T-helper 2 cell (primary cell): Measurements from ENCODE around the gene FUZ.

Experiments
- DNase-seq, 5 experiments: peaks; one replicate each; pipeline versions ENCODE4 v3.0.0 to v3.0.0-alpha.2; 2012 to 2022

Gene FUZ

GRCh38 chr19:49851456-49852259 is 38.6 kb upstream of the FUZ start:
- peak in 1 of 5 experiments; percentile 23 for DNase-seq

- DNase-seq: peak; percentile 80 to 94 (median 82)
Measured at GRCh38 chr19:49850487-49851342, 37.6 kb upstream of the FUZ start, which contains the start of gene PTOV1. TSS of gene PTOV1 (plus strand) at chr19:49851159.

- no peak for DNase-seq
Measured at GRCh38 chr19:49850221-49850486, 37.1 kb upstream of the FUZ start.

GRCh38 chr19:49849433-49850220 is 36.5 kb upstream of the FUZ start:
- DNase-seq: no peak

- DNase-seq: peak in 1 of 5 experiments; percentile 40
Measured at GRCh38 chr19:49848938-49849337, 35.8 kb upstream of the FUZ start.

DNA sequence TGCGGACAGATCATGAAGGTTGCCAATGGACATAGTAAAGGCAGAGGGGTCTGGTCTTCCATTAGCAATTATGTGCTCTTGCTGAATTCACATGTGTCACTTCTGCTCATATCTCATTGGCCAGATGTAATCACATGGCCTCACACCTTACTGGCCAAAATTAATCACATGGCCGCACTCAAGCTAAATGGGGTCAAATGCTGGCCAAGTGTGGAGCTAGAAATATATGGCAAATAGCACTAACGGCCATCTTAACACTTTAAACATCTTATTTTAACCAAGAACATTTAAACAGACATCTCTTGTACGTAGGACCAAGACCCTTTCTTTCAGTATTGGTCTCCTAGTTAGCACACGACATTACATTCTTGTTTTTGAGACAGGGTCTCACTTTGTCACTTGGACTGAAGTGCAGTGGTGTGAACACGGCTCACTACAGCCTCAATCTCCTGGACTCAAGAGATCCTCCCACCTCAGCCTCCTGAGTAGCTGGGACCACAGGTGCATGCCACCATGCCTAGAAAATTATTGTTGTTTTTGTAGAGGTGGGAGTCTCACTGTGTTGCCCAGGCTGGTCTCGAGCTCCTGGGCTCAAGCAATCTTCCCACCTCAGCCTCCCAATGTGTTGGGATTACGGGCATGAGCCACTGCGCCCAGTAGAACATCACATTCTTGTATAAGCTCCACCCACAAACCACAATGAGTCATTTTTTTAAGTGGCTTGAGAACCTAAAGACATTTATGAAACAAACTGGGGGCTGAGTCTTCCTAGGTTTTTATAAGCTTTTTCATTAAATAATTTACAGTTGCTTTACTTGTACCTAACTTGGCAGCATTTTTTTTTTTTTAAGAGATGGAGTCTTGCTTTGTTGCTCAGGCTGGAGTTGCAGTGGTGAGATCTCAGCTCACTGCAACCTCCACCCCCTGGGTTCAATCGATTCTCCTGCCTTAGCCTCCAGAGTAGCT is 34.9 kb upstream of the FUZ start:
- peak in 1 of 5 experiments; percentile 71 for DNase-seq

GRCh38 chr19:49846408-49846807 is 33.3 kb upstream of the FUZ start:
- no peak for DNase-seq

DNA sequence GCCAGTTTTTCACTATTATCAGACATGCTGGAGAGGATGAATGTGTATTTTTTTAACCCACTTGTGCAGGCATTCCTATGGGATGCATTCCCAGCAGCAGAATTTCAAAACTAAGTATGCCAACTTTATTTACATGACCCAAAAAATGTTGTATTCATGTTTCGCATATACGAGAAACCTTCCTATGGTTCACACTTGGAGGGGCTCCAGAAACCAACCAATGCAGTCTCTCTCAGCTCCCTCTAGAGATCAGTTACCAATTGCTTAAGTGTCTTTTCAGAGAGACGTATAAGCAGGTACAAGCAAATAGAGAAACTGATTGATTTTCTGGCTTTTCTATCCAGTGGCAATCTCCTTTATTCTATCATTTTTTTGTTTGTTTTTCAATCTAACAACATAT is 32.3 kb upstream of the FUZ start:
- no peak for DNase-seq

DNA sequence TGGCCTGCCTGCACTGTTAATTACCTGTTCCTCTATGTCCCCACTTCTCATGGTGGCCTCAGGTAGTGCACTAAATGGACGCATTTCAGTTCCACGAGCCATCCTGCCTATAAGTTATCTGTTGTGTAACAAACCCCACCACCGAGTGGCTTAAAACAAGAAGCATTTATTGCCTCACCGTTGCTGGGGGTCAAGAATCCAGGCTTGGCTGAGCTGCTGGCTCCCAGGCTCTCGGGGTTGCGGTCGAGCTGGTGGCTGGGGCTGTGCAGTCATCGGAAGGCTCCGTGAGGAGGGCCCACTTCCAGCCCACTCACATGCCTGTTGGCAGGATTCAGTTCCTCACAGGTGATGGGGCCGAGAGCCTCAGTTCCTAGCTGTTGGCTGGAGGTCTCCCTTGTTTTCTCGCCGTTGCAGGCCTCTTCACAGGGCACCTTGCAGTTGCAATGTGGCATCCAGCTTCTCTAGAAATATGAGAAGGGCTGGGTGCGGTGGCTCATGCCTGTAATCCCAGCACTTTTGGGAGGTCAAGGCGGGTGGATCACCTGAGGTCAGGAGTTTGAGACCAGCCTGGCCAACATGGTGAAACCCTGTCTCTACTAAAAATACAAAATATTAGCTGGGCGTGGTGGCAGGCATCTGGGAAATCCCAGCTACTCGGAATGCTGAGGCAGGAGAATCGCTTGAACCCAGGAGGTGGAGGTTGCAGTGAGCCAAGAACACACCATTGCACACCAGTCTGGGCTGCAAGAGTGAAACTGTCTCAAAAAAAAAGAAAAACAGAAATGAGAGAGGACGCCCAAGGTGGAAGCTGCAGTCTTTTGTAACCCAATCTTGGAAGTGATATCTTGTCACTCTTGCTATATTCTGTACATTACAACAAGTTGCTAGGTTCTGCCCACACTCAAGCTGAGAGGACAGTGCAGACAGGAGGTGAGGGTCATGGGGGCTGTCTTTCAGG is 31.3 kb upstream of the FUZ start:
- no peak for DNase-seq

- DNase-seq: no peak
Measured at GRCh38 chr19:49843265-49843664, 30.2 kb upstream of the FUZ start.

DNA sequence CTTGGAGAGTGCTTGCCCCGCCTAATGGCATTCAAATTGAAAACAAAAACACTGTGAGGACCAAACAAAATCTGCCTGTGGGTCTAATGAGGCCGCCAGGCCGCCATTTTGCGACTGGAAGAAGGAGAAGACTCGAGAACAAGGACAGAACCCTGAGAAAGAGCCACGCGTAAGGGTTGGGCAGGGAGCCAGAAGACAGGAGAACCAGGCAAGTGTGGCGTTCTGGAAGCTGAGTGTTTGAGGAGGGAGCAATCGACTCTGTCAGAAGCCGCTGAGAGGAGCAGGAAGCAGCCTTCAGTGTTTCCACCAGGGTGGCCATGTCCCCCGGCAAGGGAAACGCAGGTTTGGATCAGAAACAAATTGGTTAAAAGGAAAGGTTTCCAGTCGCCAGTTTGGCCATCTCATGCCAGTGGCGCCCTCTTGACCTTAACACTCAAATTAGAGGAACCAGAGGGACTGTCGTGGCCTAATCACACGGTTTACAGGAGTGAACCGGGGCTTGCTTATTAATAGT is 27.7 kb upstream of the FUZ start:
- no peak for DNase-seq

- DNase-seq: no peak
Measured at GRCh38 chr19:49840321-49840720, 27.2 kb upstream of the FUZ start.

DNA sequence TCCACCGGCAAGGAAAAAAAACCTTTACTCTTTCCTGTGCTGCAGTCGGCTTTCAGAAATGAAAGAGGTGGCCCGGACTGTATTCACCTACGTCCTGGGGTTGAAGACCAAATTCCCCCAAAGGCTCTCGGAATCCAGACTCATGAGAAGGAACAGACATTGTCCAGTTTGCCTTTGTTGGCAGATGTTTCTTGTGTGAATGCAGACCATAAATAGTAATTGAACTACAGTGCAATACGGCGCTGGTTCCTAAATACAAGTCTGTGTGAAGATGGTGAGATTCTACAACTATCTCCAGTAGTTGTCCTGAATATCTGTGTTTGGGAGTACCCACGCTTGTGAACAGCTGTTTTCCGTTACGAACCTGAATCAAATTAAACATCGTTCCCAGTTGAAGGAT is 26.6 kb upstream of the FUZ start:
- no peak for DNase-seq

DNA sequence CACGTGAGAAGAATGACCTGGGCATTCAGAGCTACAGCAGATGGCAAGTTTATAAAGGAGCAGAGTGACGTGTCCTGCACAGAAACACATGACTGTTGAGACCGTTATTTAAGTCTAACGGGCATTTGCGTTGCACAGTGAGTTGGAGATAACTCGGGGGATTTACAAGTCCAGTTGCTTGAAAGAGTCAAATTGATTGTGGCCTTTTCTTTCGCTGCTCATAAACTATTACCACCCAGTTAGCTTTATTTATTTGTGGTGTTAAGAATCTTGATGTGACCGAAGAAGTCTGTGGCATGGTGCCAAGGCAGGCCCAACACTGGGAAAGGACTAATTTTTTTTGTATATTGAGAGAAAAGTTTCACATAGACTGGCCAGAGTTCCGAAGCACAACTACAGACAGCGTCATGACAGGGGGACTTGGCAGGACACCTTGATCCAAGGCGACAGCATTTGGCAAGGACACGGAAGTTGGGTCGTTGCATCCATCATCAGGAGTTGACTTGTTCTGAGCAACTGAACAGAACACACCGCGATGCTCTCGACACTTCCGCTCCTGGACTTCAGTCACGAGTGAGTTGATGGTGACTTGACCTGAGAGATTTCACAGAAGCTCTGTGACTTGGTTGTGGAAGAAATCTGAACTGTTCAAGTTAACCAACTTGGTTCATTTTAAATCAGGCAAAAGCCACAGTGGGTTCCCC is 25.9 kb upstream of the FUZ start:
- no peak for DNase-seq

- no peak for DNase-seq
Measured at GRCh38 chr19:49837425-49837824, 24.3 kb upstream of the FUZ start.

DNA sequence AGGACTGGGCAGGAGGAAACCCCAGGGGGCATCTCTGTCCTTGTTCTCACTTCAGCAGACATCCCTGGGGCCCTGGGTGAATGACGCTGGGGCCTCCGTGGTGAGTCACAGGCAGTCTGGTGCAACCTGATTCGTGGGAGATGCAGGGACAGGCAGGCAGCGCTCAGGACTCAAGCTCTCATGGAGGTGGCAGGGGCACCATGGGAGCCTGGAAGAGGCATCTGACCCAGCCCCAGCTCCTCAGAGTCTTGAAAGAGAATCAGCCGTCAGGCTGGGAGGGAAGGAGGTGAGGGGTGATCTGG is 23.9 kb upstream of the FUZ start:
- DNase-seq: no peak

GRCh38 chr19:49836176-49837008 is 23.3 kb upstream of the FUZ start:
- DNase-seq: no peak

DNA sequence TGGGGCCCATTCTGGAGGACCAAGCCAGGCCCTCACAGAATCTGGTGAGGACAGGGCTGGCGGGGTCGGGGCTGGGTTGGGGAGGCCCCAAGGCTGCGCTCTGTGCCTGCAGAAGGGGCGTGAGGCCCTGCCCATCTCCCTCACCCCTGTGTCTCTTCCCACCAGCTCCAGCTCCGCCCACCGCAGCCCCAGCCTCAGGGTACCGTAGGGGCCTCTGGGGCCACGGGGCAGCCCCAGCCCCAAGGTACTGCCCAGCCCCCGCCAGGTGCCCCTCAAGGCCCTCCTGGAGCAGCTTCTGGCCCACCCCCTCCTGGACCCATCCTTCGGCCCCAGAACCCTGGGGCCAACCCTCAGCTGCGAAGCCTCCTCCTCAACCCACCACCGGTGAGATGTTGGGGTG is 22.5 kb upstream of the FUZ start:
- no peak for DNase-seq

GRCh38 chr19:49833599-49833998 is 20.5 kb upstream of the FUZ start:
- DNase-seq: no peak
